HG03378 (cell line): Measurements from ENCODE around the gene CAPN11.
A peak's percentile ranks its signal among the peaks of the same experiment; 100 is the strongest.
"Not testable (repeated sequence)": the region's sequence is repeated elsewhere in the genome, so short reads cannot be mapped to it uniquely, and the experiment has no call there.

Source experiments
- ATAC-seq: cut with Tn5 transposase; IDR thresholded peaks from one replicate; pipeline ENCODE4 v1.9.1; 2021; ENCODE audit warnings: mild to moderate bottlenecking, moderate library complexity; ENCODE audit not compliant: unreplicated experiment

The CAPN11 gene

DNA sequence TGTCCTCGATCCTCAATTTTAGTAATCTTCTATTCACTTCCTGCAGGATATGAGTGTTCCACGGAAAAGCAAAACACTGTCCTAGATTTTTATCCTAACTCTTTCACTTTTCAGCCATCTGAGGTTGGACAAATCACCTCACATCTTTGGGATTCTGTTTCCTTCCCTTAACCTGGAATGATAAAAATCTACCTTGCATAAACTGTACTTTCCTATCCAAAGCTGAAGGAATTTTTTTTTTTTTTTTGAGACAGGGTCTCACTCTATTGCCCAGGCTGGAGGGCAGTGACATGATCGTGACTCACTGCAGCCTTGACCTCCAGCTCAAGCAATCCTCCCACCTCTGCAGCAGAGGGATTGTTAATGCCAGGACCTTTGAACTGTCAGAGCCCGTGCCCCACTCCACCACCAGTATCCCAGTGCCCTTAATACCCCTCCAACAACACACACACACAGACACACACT is 20.5 kb downstream of the CAPN11 start:
- ATAC-seq, result no peak

DNA sequence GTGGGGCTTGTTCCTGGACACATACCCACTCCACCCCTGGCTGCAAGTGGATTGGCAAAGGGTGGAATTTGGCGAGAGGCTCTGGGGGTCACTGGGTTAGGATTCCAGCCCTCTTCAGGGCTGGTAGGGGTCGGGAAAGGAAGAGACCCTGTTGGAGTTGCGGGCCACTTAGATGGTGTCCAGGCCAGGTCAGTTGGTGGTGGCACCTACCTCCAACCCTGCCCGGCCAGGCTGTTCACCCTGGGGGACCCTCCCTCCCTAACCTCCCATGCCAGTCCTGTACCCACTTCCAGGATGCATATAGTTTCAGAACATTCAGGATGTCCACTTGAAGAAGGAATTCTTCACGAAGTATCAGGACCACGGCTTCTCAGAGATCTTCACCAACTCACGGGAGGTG is 21.0 kb downstream of the CAPN11 start:
- no peak for ATAC-seq

DNA sequence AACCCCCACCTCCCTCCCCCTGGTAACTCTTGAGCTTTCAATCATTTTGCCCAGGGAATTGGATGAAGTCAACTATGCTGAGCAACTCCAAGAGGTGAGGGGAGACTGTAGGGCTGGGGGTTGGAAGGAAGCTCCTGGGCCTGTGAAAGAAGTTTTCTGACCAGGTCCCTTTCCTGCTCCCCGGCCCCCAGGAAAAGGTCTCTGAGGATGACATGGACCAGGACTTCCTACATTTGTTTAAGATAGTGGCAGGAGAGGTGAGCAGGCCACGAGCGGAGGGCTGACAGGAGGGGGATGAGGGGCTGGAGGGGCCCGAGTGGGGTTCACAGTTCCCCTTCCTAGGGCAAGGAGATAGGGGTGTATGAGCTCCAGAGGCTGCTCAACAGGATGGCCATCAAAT is 21.8 kb downstream of the CAPN11 start:
- ATAC-seq, result no peak

DNA sequence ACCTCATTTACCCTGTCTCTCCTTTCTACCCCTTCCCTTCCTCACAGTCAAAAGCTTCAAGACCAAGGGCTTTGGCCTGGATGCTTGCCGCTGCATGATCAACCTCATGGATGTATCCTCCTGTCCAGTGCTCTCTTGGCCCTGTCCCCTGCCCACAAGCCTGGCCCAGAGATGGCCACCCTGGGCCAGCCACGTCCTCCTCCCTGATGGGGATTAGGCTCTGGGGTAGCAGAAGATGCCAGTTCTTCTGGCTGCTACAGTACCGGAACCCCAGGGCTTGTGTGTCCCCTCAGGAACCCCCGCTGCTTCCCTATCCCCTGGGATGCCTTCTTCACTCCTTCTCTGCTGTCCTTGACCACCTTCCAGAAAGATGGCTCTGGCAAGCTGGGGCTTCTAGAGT is 22.3 kb downstream of the CAPN11 start:
- ATAC-seq, result no peak

DNA sequence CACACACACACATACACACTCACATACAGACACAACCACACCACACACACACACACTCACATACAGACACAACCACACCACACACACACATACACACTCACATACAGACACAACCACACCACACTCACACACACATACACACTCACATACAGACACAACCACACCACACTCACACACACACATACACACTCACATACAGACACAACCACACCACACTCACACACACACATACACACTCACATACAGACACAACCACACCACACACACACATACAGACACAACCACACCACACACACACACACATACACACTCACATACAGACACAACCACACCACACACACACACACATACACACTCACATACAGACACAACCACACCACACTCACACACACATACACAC is 23.2 kb downstream of the CAPN11 start:
- ATAC-seq, result not testable (repeated sequence)

DNA sequence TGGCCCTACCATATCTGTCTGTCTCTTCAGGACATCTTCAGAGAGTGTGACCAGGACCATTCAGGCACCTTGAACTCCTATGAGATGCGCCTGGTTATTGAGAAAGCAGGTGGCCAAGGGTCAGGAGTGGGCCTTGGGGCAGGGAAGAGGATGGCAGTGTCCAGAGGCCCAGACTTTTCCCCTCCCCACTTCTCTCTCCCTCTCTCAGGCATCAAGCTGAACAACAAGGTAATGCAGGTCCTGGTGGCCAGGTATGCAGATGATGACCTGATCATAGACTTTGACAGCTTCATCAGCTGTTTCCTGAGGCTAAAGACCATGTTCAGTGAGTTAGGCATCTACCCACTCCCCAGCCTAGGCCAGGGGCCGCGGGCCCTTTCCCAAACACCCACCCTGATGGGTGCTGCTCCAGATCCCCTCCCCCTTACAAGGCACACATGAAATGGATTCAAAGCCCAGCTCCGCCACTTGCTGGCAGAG is 24.3 kb downstream of the CAPN11 start:
- ATAC-seq, result no peak

DNA sequence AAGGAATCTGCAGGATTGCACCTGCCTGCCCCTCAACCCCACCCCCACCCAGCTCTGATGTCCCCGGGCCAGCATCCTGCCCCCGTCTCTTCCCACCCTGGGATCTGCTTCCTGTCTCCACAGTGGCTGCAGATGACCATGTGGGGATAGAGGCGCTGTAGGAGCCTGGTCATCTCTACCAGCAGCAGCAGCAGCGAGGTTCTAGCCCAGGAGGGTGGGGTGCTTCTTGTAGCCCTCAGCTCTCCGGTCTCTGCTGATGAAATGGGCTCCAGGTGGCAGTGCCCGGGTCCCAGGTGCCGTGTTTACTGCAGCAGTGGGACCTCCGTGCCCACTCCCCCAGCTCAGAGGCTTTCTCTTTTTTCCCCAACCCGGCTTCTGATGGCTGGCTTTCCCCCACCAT is 25.2 kb downstream of the CAPN11 start:
- no peak for ATAC-seq

DNA sequence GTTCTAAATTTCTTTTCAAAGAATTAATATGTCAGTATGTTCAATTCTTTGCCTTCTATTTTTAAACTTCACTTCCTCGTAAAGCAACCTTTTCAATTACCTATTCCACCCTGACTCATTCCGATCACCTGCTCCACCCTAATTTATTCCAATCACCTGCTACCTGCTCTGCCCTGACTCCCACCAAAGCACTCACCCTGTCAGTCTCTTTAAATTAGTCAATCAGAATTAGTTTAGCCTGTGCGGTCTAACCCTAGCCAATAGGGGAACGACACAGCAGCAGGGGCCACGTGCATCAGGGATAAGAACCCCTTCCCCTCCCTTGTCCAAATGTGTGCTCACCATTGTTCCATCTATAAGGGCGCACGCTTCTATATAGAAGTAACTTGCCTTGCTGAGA is 26.7 kb downstream of the CAPN11 start:
- ATAC-seq, result not testable (repeated sequence)

DNA sequence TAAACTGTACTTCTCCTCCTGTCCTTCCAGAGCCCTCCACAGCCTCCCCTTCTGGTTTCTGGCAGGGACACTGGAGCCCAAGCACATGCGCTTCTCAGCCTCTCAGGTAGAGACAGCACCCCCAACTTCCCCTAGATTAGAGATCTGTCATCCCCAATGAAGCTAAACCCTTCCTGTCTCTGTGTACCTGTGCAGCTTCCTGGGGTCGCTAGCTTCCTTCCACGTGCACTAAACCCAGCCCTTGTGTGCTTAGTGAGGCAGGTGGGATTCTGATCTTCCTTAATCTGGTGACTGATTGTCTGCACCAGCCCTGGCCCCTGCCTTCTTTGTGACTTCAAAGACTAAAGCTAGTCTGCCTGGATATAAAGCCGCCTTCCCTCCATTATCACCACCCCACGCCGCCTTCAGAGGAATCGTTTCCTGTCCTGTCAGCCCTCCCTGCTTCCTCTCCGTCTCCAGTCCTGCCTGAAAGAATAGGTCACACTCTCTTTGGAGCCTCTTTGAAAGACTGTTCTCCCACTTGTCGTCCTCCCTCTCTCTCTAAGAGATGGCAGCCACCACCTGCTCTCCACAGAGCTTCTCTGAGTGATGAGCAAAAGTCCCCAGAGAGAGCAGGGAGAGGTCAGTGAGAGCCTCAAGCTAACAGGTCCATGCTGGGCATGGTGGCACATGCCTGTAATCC is 27.5 kb downstream of the CAPN11 start:
- ATAC-seq, result no peak

DNA sequence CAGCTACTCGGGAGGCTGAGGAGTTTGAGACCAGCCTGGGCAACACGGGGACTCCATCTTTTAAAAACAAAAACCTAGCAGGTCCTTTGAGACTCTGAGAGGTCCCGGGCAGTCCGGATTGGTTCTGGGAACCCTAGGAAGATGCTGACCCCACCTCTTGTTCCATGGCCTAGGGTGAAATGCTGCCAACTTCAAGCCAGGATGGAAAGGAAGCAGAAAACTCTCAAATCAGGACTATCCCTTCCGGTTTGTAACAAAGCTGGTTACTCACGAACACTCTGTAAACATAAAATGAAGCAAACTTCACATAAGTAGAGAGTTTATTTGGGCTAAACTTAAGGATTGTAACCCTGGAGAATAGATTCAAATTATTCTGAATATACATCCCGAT is 28.0 kb downstream of the CAPN11 start:
- no peak for ATAC-seq

DNA sequence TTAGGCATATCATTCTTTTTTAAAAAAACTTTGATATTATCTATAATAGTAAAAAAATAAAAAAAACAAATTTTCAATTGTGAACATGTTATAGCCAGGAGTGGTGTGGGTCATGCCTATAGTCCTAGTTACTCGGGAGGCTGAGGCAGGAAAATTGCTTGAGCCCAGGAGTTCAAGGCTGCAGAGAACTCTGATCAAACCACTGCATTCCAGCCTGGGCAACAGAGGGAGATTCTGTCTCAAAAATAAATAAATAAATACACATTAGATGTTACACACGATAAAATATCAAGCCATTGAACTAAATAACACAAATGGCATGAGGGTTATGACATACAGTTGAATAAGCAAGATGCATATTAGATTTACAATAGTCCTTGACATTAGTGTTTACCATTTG is 30.2 kb downstream of the CAPN11 start:
- no peak for ATAC-seq

DNA sequence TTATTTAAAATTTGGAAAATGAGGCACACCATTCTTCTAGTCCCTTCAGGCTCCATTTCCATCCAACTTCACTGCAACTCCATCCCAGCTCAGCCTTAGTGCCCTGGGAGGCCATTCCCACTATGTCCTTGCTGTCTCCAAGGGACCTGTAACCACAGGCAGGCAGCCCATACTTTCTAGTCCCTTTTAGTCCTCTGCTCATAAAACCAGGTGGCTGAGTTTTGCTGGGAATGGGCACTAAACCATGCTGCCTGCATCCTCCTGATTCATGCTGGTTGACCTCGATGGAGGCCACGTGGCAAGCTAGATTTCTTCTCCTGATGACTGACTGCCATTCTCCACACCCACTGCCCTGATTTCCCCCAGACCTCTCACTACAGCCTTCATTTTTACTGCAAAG is 30.6 kb downstream of the CAPN11 start:
- no peak for ATAC-seq

DNA sequence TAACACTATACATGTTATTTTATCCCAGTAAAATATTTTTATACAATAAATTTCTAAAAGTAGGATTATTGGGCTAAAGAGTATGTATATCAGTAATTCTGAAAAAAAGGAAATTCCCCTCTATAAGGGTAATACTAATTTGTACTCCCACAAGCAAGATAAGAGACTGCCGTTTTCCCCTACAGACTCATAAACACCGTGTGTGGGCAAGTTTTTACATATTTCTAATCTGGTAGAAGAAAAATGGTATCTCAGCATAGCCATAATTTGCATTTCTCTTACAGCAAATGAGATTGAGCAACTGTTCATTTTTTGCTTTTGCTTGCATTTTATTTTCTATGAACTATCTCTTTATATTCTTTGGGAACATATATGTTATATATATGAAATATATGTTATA is 32.1 kb downstream of the CAPN11 start:
- peak; percentile 76 for ATAC-seq

DNA sequence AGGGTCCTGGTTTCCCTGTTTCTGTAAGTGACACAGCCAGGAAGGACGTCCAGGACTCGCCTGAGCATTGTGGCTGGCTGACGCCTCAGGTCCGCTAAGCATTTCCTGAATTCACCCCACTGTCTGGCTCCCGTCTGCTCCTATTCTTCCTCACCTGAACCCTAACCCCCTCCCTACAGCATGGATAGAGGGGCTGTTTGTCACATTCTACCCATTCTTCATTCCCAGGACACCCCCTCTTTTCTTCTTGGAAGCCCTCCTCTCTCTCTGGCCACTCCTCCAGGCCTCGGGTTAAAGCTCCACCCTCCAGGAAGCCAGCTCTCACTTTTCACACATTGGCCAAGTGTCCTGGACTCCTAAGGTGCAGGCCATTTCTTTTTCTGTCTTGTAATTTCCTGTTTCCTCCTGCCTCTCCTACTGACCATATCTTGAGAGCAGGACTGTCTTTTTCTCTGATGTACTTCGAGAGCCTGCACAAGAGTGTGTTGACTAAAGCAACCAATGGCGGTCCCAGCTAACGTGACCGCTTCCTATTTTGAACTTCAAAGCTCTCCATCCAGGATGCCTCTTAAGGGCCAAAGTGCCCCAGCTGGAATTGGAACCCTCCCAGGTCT is 33.9 kb downstream of the CAPN11 start:
- no peak for ATAC-seq

DNA sequence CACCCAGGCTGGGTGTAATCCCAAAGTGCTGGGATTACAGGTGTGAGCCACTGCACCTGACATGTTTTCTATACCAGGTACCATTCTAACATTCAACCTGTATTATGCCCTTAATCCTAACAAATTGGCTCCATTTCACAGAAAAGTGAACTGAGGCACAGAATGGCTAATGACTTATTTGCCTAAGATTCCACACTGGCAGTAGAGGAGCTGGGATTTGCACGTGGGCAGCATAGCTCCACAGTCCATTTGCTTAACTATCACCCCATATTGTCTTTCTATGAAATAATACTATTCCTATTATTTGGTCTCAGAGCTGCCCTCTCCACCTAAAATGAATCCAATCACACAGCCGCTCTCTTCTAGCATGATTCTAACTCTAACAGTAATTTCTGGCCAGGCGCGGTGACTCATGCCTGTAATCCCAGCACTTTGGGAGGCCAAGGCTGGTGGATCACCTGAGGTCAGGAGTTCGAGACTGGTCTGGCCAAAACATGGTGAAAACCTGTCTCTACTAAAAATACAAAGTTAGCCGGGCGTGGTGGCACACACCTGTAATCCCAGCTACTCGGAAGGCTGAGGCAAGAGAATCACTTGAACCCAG is 34.8 kb downstream of the CAPN11 start:
- no peak for ATAC-seq

DNA sequence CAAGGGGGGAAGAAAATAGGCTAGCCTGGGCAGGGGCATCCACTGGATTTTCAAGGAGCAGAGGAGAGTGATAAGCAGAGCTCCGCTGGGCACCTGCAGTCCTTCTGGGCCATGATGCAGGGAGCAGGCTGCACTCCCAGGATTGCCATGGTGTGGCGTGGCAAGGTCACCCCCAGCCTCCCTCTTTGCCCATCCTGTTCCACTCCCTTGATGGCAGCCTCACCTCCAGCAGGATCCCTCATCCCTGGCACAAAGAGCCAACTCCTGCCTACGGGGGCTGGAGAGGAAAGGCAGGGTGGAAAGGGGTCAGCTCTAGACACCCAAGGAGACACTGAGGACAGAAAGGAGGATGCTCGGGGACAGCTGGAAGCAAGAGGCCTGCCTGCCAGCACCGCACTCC is 35.7 kb downstream of the CAPN11 start:
- ATAC-seq, result no peak

DNA sequence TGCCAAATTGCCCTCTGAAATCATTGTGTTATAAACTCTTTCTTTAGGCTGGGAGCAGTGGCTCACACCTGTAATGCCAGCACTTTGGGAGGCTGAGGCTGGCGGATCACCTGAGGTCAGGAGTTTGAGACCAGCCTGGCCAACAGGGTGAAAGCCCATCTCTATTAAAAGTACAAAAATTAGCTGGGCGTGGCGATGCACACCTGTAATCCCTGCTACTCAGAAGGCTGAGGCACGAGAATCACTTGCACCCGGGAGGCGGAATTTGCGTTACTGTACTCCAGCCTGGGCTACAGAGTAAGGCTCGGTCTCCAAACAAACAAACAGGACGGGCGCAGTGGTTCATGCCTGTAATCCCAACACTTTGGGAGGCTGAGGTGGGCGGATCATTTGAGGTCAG is 37.7 kb downstream of the CAPN11 start:
- ATAC-seq, result not testable (repeated sequence)

DNA sequence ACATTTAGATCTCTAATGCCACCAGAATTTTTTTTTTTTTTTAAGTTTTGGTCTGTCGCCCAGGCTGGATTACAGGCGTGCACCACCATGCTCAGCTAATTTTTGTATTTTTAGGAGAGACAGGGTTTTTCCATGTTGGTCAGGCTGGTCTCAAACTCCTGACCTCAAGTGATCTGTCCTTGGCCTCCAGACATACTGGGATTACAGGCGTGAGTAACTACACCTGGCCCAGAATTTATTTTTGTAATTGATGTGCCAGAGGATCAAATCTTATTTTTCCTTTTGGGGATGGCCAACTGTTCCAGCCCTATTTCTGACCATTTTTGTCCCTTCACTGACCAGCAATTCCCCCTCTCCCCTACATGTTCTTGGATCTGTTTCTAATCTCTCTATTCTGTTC is 40.1 kb downstream of the CAPN11 start:
- no peak for ATAC-seq

DNA sequence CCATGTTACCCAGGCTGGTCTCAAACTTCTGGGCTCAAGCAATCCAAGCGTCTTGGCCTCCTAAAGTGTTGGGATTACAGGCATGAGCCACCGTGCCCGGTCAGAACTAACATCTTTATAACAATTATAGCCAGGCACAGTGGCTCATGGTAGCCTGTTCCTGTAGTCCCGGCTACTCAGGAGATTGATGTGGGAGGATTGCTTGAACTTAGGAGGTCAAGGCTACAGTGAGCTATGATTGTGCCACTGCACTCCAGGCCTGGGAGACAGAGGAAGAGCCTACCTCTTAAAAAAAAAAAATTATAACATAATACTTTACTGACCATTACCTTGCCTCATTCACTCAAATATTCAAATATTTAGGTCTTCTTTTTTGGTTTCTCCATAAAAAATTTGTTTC is 41.3 kb downstream of the CAPN11 start:
- ATAC-seq, result no peak

DNA sequence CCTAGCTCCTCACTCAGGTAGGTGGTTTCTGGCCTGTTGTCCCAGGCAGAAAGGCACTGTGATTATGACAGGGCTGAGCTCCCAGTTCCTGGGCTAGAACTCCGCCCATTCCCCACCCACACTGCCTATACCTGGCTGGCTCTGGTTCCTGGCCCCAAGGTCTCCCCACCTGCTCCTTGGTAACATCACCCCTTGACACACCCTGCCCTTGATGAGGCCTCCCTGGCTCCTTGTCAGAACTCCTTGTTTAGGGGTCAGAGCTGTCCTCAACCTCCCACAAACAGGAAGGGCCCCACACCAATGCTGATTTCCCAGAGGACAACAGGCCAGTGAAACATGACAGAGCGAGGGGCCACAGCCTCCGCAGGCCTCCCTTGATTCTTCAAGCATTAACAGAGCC is 42.6 kb downstream of the CAPN11 start:
- ATAC-seq, result no peak

DNA sequence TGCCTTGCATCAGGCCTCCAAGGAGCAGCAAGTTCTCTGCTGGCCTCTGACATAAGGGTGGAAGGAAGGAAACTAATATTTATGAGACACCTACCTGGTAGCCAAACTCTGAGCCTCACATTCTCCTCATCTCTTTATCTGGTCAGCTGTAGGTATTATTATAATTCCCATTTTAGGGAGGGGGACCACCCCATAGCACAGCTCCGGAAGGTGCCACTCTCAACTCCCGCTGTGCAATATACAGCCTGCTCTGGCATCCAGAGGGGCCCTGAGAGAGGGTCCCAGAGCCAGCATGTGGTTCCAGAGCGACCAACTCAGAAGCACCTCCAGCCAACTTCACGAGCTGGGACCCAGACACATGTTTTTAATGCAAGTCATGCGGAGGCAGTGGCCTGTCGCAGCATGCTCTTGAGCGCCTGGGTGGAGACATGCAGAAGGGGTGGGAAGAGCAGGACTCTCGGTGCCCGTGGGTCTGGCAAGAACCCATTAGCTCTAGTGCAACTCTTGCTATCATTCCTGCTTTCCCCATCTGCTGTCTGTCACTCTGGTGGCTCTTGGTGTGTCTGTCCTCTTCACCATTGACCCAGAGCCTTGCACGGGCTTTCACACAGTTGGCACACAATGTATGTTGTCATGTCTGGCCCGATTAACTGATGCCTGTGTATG is 43.2 kb downstream of the CAPN11 start:
- ATAC-seq, result no peak
